ENCODE data around the gene MATR3.

Gene MATR3

GRCh38 chr5:139273572-139274289 lies 19.8 kb upstream of the MATR3 start:
- peak; percentile 59 for DNase-seq

DNA sequence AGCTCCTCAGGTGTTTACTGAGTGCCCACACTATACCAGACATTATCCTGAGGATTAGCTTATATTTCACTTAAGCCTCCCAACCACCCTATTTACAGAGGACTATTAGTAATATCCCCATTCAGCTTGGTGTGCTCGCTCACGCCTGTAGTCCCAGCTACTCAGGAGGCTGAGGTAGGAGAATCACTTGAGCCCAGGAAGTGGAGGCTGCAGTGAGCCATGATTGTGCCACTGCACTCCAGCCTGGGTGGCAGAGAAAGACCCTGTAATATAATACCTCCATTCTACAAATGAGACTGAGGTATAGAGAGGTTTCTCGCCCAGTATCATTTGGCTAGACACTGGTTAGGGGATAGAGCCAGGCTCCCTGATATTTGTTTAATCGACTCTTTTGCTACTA lies 18.0 kb upstream of the MATR3 start:
- no peak for DNase-seq

DNA sequence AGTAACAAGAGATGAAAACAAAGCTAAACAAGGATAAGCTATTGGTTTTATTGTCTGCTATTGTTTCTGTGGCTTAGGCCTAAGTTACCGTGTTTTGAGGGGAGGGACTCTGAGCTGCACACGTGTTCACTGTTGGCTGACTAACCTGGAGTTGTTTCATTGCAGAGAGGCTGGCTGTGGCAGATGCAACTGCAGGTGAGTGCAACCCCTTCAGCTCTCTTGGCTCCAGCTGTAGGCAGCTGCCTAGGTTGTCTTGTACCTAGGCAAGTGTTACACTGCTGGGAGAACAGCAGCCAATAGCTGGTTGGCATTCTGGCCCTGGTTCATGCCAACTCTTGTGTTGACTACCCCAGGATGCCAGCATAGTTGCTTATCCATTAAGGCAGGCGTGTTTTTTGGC lies 17.6 kb upstream of the MATR3 start:
- no peak for DNase-seq

DNA sequence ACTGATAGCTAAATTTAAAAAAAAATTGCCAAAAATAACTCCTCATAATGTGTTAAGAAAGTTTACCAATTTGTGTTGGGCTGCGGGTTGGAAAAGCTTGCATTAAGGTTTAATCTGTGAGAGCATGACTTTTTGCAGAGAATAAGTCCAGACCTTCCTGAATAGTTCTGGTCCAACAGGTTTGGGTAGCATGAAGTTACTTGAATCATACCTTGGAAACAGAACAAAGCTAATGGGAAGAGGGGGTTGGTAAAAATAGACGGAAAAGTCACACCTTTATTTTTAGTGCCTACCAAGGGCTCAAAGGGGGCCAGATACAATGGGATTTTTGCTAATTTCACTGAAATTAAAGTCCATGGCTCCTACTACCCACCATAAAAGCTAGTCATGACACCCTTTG lies 17.1 kb upstream of the MATR3 start:
- DNase-seq, result no peak

DNA sequence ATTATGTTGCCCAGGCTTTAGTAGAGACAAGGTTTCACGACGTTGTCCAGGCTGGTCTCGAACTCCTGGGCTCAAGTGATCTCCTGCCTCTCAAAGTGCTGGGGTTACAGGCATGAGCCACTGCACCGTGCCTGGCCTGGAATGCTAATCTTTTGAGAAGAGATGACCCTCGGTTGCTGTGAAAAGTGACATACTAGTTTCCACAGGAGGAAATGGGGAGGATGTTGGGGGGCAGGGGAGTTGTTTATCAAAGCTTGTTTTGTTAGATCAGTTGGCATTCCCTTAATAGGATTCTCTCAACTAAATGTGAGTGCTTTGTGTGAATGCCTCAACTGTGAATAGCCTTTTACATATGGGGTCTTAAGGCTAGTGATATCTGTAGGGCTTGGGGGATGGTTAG lies 16.4 kb upstream of the MATR3 start:
- no peak for DNase-seq

- no peak for DNase-seq
Observed at GRCh38 chr5:139278540-139279274, 14.8 kb upstream of the MATR3 start.

DNA sequence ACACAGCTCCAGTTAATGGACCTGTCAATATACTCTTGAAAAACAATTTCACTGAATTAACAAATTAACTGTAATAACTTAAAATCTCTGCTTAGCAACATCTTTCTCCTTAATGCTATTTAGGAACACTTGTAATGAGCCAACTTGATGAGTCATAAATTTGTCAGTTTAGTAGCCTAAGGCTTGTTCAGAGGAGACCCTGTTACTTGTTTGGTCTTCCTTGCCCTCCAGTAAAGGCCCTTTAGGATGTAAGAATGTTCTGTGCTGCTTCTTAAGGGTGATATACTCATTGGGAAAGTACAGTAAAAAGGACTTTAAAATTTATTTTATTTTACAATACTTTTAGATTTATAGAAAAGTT lies 11.4 kb upstream of the MATR3 start:
- DNase-seq, result no peak

DNA sequence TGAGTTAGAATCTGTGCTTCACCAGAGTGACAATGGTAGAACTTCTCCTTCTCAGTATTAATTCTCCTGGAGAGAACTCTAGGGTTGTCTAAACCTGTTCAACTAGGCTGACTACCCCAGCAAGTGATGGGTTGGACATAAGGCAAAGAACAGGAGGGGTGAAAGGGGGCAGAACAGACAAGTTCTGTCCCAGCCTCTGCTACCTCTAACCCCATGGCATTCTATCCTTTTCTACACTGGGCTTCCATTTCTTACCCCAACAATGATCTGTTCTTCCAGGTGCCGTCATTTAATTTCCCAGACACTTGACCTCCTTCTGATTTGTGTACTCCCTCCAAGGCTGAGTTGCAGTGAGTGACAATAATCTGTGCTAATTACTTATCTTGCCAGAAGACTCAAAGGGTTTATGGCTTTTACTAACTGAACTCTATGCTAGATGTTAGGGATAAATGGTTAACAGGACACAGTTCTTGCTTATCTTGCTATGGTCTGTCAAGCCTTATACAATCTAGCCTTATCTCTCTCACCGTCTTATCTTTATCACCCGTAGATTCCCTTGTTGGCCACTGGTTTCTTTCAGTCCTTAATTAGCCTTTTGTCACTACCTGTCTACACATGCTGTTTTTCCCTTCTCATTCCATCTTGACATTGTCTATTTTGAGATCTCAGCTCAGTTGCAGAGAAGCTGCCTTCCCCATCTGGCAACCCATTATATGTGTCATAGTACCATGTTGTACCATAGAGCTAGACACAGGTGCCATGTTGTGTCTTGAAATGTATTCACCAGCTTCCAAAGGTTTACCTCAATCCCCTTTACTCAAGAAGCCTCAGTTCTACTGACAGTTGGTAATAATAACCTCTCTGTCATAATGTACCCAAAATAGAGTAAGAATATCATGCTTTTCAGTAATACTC lies 10.0 kb upstream of the MATR3 start:
- no peak for DNase-seq

GRCh38 chr5:139284295-139284694 lies 9.2 kb upstream of the MATR3 start:
- no peak for DNase-seq

DNA sequence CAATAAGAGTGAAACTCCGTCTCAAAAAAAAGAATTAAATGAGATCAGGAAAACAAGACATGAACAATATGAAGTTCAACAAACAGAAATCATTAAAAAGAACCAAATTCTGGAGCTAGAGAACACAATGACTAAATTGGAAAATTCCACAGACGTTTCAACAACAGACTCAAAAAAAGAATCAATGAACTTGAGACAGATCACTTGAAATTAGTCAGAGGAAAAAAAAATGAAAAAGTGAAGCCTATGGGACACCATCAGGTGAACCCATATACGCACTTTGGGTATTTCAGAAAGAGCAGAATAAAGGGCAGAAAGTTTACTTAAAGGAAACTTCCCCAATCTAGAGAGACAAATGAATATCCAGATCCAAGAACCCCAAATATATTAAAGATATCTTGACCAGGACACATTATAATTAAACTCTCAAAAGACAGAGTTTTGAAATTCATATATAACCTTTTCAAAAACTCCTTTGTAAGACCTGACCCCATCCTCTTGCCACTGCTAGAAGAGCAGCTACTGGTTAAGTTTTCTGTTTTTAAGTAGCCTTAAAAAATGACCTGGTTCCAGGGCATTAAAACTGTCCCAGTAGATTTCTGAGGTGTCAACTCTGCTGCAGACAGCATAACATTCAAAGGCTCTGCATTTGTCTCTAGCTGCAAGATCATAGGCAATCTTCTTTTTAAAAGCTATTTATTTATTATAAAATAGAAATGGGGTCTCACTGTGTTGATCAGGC lies 7.7 kb upstream of the MATR3 start:
- no peak for DNase-seq

GRCh38 chr5:139287890-139288635 lies 5.5 kb upstream of the MATR3 start:
- no peak for DNase-seq

- DNase-seq, result no peak
Observed at GRCh38 chr5:139291051-139291450, 2.5 kb upstream of the MATR3 start.

DNA sequence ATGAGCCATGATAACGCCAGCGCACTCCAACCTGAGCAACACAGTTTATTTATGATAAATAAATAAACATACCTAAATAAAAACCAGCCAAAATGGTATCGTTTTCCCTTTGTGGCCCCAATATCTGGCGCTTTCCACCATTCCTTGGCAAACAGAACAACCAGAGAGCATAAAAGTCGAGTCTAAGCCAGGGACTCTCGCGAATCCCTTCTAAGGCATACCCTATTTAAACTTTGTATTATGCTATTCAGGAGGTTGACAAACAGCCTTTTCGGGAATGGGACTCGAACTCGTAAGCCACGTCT lies 386 bp upstream of the MATR3 start:
- no peak for DNase-seq

- no peak for DNase-seq
Observed at GRCh38 chr5:139294374-139295165, 1.0 kb downstream of the MATR3 start.

DNA sequence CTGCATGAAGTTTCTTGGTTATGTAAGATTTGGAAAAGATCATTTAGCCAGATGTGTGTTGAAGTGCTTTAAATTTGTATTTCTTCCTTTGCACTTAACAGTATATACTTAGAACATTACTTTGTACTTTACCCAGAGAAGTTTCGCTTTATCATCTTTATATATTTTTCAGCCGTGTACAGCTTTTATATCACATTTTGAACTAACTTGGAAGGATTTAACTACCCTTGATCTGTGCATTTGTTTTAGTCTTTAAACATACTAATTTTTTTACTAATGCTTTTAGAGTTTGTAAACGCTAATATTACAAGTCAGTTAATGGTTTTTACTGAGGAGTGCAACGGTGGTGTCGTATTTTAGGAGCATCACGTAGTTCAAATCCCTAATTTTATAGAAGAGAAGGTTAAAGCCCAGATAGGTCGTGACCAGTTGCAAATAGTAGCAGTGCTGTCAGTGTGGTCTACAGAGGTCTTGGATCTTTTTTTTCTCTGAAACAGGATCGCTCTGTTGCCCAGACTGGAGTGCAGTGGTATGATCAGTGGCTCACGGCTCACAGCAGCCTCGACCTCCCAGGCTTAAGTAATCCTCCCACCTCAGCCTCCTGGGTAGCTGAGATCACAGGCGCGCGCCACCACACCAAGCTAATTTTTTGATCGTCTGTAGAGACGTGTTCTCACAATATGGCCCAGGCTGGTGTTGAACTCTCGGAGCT lies 2.0 kb downstream of the MATR3 start:
- DNase-seq, result no peak

DNA sequence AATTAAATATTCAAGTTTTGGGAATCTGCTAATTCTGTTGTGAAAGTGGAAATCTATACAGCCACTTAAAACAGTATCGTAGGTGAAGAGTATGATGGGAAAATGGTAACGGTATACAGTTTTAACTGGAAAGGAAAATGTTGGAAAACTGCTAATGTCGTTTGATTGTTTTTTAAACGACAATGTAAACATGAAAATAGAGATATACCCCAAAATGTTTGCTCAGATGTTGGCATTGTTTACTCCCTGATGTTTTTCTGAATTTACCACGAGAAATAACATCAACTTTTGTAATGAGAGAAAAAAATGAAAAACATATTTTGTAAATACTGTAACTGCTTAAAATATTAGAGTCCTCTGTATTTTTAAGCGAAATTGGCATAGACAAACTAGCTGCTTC lies 2.7 kb downstream of the MATR3 start:
- no peak for DNase-seq

GRCh38 chr5:139296862-139297326 lies 3.4 kb downstream of the MATR3 start:
- DNase-seq, result no peak

- DNase-seq, result no peak
Observed at GRCh38 chr5:139297439-139298133, 4.0 kb downstream of the MATR3 start.

GRCh38 chr5:139298242-139298641 lies 4.7 kb downstream of the MATR3 start:
- DNase-seq, result no peak

- DNase-seq, result no peak
Observed at GRCh38 chr5:139299486-139299885, 5.9 kb downstream of the MATR3 start.
